H1 (cell line): ENCODE data around the gene MRPL27. TPM values are rescaled to one million over a fixed set of nuclear protein-coding genes. Genes with fewer than 3 reads are reported as not detected.

Experiments used
- CTCF ChIA-PET: fragments of 300-600 bp; sonication (Branson Sonifier 250); formaldehyde crosslinking; loops from one replicate; lab custom pipeline; 2021; ENCODE audit not compliant: partially characterized antibody; lab: Charles Lee
- POLR2A ChIA-PET: fragments of 300-600 bp; sonication (Branson Sonifier 250); formaldehyde crosslinking; loops from one replicate; lab custom pipeline; 2021; ENCODE audit warnings: inconsistent platforms; ENCODE audit not compliant: partially characterized antibody; lab: Charles Lee
- DNase-seq, 2 experiments: peaks; one replicate each; pipeline versions ENCODE4 v3.0.0 to v3.0.0-alpha.2; 2010 to 2022; ENCODE audit warnings: low spot score in 2 of 2, low read depth in 1 of 2, mixed read lengths in 1 of 2
- FAIRE-seq: peaks from 2 replicates; lab custom pipeline; 2011; peaks lifted over from hg19 to GRCh38; lab: Jason Lieb, UNC
- H2AFZ ChIP-seq: 2 replicates; pipeline ENCODE4 v1.8.1; 2012; ENCODE audit warnings: low read length, inconsistent platforms
- H2AK5ac ChIP-seq: 2 replicates; pipeline ENCODE4 v1.6.1; 2013; ENCODE audit warnings: low read depth, low read length
- H2BK120ac ChIP-seq: replicated peaks from 2 replicates; pipeline ENCODE3; 2013; ENCODE audit warnings: low read depth, low read length, inconsistent platforms
- H2BK12ac ChIP-seq: 2 replicates; pipeline ENCODE4 v1.6.1; 2013; ENCODE audit warnings: low read depth, low read length
- H2BK15ac ChIP-seq: 2 replicates; pipeline ENCODE4 v1.6.1; 2013; ENCODE audit warnings: low read length
- H2BK20ac ChIP-seq: 2 replicates; pipeline ENCODE4 v1.6.1; 2013; ENCODE audit warnings: low read length
- H2BK5ac ChIP-seq: 2 replicates; pipeline ENCODE4 v1.6.1; 2013; ENCODE audit warnings: low read depth, low read length
- H3K14ac ChIP-seq: 2 replicates; pipeline ENCODE4 v1.6.1; 2013; ENCODE audit warnings: inconsistent platforms; ENCODE audit not compliant: insufficient read length
- H3K18ac ChIP-seq: 2 replicates; pipeline ENCODE4 v1.6.1; 2013; ENCODE audit warnings: low read length; ENCODE audit errors: extremely low read depth
- H3K23ac ChIP-seq: 2 replicates; pipeline ENCODE4 v1.6.1; 2013; ENCODE audit warnings: inconsistent platforms; ENCODE audit not compliant: insufficient read length
- H3K23me2 ChIP-seq: 2 replicates; pipeline ENCODE4 v1.6.1; 2013; ENCODE audit warnings: low read depth, low read length
- H3K27ac ChIP-seq: 2 replicates; pipeline ENCODE4 v1.6.1; 2011; ENCODE audit warnings: low read depth, low read length, inconsistent platforms
- H3K27me3 ChIP-seq, 4 experiments: replicated peaks in 1 of 4; 1 replicate in 1 of 4; 2 replicates in 3 of 4; pipeline versions ENCODE4 v1.6.1 to v1.8.1; 2011 to 2013; ENCODE audit warnings: low read length in 3 of 4, mild to moderate bottlenecking in 3 of 4, inconsistent platforms in 2 of 4, mixed read lengths in 2 of 4, moderate library complexity in 1 of 4; ENCODE audit not compliant: control insufficient read depth in 3 of 4, insufficient read depth in 3 of 4; ENCODE audit errors: extremely low read depth in 1 of 4
- H3K36me3 ChIP-seq, 4 experiments: 2 replicates each; pipeline versions ENCODE4 v1.6.1 to v1.8.1; 2011 to 2013; ENCODE audit warnings: mild to moderate bottlenecking in 4 of 4, low read length in 3 of 4, moderate library complexity in 2 of 4, control low read depth in 1 of 4, inconsistent platforms in 1 of 4; ENCODE audit not compliant: insufficient read depth in 4 of 4, control insufficient read depth in 2 of 4
- H3K4ac ChIP-seq: replicated peaks from 2 replicates; pipeline ENCODE3; 2013; ENCODE audit warnings: low read length, low read depth, mixed read lengths, inconsistent platforms; ENCODE audit not compliant: insufficient read length
- H3K4me1 ChIP-seq, 4 experiments: replicated peaks in 1 of 4; 1 replicate in 1 of 4; 2 replicates in 3 of 4; pipeline versions ENCODE4 v1.6.1 to v1.8.1; 2011 to 2013; ENCODE audit warnings: low read length in 3 of 4, inconsistent platforms in 2 of 4, mixed read lengths in 1 of 4; ENCODE audit not compliant: insufficient read depth in 4 of 4, control insufficient read depth in 3 of 4
- H3K4me2 ChIP-seq, 2 experiments: 2 replicates each; pipeline versions ENCODE4 v1.6.1 to v1.8.1; 2011 to 2013; ENCODE audit warnings: low read depth in 2 of 2, low read length in 2 of 2, control low read depth in 1 of 2, inconsistent platforms in 1 of 2, mild to moderate bottlenecking in 1 of 2; ENCODE audit not compliant: insufficient read depth in 1 of 2
- H3K4me3 ChIP-seq, 4 experiments: fragments of 200-600, 300-600 bp in 1 of 4; sonication (generic), shearing (Covaris generic), sonication (Bioruptor Twin) in 1 of 4; 2 replicates each; pipeline versions ENCODE4 v1.5.1 to v1.8.1; 2011 to 2016; ENCODE audit warnings: low read length in 4 of 4, low read depth in 3 of 4, control low read depth in 2 of 4, inconsistent platforms in 2 of 4, mild to moderate bottlenecking in 2 of 4, mixed read lengths in 1 of 4, moderate library complexity in 1 of 4; ENCODE audit not compliant: insufficient read depth in 2 of 4; ENCODE audit errors: extremely low read depth in 1 of 4
- H3K56ac ChIP-seq: replicated peaks from 2 replicates; pipeline ENCODE3; 2013; ENCODE audit warnings: low read depth, mild to moderate bottlenecking, mixed read lengths, low read length, inconsistent platforms; ENCODE audit not compliant: insufficient read length
- H3K79me1 ChIP-seq: 2 replicates; pipeline ENCODE4 v1.6.1; 2013; ENCODE audit warnings: low read depth, low read length, control low read depth
- H3K79me2 ChIP-seq, 2 experiments: 2 replicates each; pipeline versions ENCODE4 v1.6.1 to v1.8.1; 2012 to 2013; ENCODE audit warnings: low read length in 2 of 2, mild to moderate bottlenecking in 2 of 2, inconsistent platforms in 1 of 2; ENCODE audit not compliant: insufficient read depth in 2 of 2, control insufficient read depth in 1 of 2
- H3K9ac ChIP-seq, 4 experiments: replicated peaks in 1 of 4; 1 replicate in 1 of 4; 2 replicates in 3 of 4; pipeline versions ENCODE4 v1.6.1 to v1.8.1; 2011 to 2013; ENCODE audit warnings: low read depth in 3 of 4, low read length in 3 of 4, control low read depth in 2 of 4, mild to moderate bottlenecking in 2 of 4, moderate library complexity in 2 of 4, inconsistent platforms in 1 of 4; ENCODE audit errors: extremely low read depth in 1 of 4
- H3K9me3 ChIP-seq, 2 experiments: 2 replicates each; pipeline versions ENCODE4 v1.6.1 to v1.8.1; 2012 to 2013; ENCODE audit warnings: mild to moderate bottlenecking in 2 of 2, moderate library complexity in 2 of 2, control low read depth in 1 of 2, inconsistent platforms in 1 of 2, low read depth in 1 of 2, low read length in 1 of 2, mixed read lengths in 1 of 2; ENCODE audit not compliant: insufficient read depth in 2 of 2
- H4K20me1 ChIP-seq, 2 experiments: replicated peaks in 1 of 2; 2 replicates each; pipeline versions ENCODE3 to v1.8.1; 2011 to 2013; ENCODE audit warnings: inconsistent platforms in 2 of 2, low read length in 2 of 2, mild to moderate bottlenecking in 1 of 2; ENCODE audit not compliant: insufficient read depth in 2 of 2, control insufficient read depth in 1 of 2
- H4K5ac ChIP-seq: 2 replicates; pipeline ENCODE4 v1.6.1; 2013; ENCODE audit warnings: low read length, low read depth, mixed read lengths, inconsistent platforms; ENCODE audit not compliant: insufficient read length
- H4K8ac ChIP-seq: 2 replicates; pipeline ENCODE4 v1.8.0; 2013; ENCODE audit warnings: mild to moderate bottlenecking, moderate library complexity, low read length, inconsistent platforms; ENCODE audit not compliant: insufficient read depth; ENCODE audit errors: extremely low read depth
- H4K91ac ChIP-seq: replicated peaks from 2 replicates; pipeline ENCODE3; 2013; ENCODE audit warnings: low read length, mixed read lengths, inconsistent platforms; ENCODE audit not compliant: insufficient read length
- BRCA1 ChIP-seq: IDR thresholded peaks from 2 replicates; pipeline ENCODE4 v1.6.1; 2012; ENCODE audit warnings: low read depth, low read length, improper control_type of control experiment
- EGR1 ChIP-seq: IDR thresholded peaks from 2 replicates; pipeline ENCODE4 v1.6.1; 2011; ENCODE audit warnings: low read depth, low read length, borderline replicate concordance
- GABPA ChIP-seq: IDR thresholded peaks from 2 replicates; pipeline ENCODE4 v1.6.1; 2011; ENCODE audit warnings: mild to moderate bottlenecking, low read length, moderate library complexity, borderline replicate concordance; ENCODE audit not compliant: insufficient read depth
- KDM1A ChIP-seq: fragments of 200-600, 300-600 bp; sonication (generic); IDR thresholded peaks from 2 replicates; pipeline ENCODE4 v1.7.1; 2016; ENCODE audit warnings: mild to moderate bottlenecking, low read length, borderline replicate concordance
- POU5F1 ChIP-seq: IDR thresholded peaks from 2 replicates; pipeline ENCODE4 v1.6.1; 2011; ENCODE audit warnings: low read depth, mild to moderate bottlenecking, low read length, moderate library complexity
- RFX5 ChIP-seq: IDR thresholded peaks from 2 replicates; pipeline ENCODE4 v1.6.1; 2011; ENCODE audit warnings: low read depth, low read length, improper control_type of control experiment, borderline replicate concordance
- SIN3A ChIP-seq, 2 experiments: IDR thresholded peaks in 1 of 2; conservative IDR thresholded peaks in 1 of 2; 2 replicates each; pipeline ENCODE4 v1.6.1; 2011 to 2012; ENCODE audit warnings: low read length in 2 of 2, improper control_type of control experiment in 1 of 2, low read depth in 1 of 2, mild to moderate bottlenecking in 1 of 2
- SUZ12 ChIP-seq: fragments of 200-600 bp; sonication (generic); IDR thresholded peaks from 2 replicates; pipeline ENCODE4 v1.6.1; 2012; ENCODE audit warnings: mild to moderate bottlenecking, inconsistent platforms, low read length, moderate library complexity, mixed read lengths
- YY1 ChIP-seq: IDR thresholded peaks from 2 replicates; pipeline ENCODE4 v1.6.1; 2011; ENCODE audit warnings: low read depth, mild to moderate bottlenecking, low read length
- WGBS, 2 experiments: shearing (Covaris generic) in 1 of 2; methylation state at CpG; one replicate each; pipeline versions ENCODE4 v1.1.6 to v1.1.7; 2013 to 2015; ENCODE audit warnings: low lambda C conversion rate in 2 of 2, mixed read lengths in 2 of 2, inconsistent platforms in 1 of 2, low coverage in 1 of 2, missing lambda C conversion rate in 1 of 2; ENCODE audit not compliant: insufficient replicate concordance in 2 of 2, insufficient coverage in 1 of 2, insufficient read length in 1 of 2; ENCODE audit errors: extremely low coverage in 1 of 2, missing lambda C conversion rate in 1 of 2; 5-methylcytosine and 5-hydroxymethylcytosine counted together
- polyA plus RNA-seq, 7 experiments: library from polyadenylated mRNA; depleted of rRNA in 3 of 7; stranded (reverse) in 5 of 7; unstranded in 2 of 7; fragments of >200 nt in 5 of 7; fragments of 200-250 nt in 2 of 7; gene quantifications; 1 replicate in 5 of 7; 2 replicates in 1 of 7; 4 replicates in 1 of 7; pipeline versions ENCODE4 v1.2.1 to v1.2.3, GENCODE V29; 2011 to 2013; ENCODE audit warnings: missing spikeins in 2 of 7, mixed read lengths in 2 of 7
- total RNA-seq: library from RNA; stranded (reverse); fragmentation: NEBNext Ultra II Directional; extraction: Animal tissue kit (Norgen Biotek cat#: 25700); gene quantifications from 2 replicates; pipeline ENCODE4 v1.2.1, GENCODE V29; 2021
- TF ChIP-seq, protein P1 (sequence below), 3 experiments: IDR thresholded peaks; 1 replicate in 2 of 3; 2 replicates in 1 of 3; pipeline versions ENCODE4 v1.5.1 to v1.6.1; 2011; ENCODE audit warnings: low read length in 3 of 3, mild to moderate bottlenecking in 3 of 3, inconsistent platforms in 2 of 3, low read depth in 1 of 3, moderate library complexity in 1 of 3; ENCODE audit not compliant: insufficient read depth in 1 of 3; ENCODE audit errors: control extremely low read depth in 1 of 3

The MRPL27 gene
- total and polyA plus RNA-seq, 2 of the 8 experiments (the other 6 are each of a cell fraction or from before 2014, with no cell fraction given): 75.6 to 135 TPM

DNA sequence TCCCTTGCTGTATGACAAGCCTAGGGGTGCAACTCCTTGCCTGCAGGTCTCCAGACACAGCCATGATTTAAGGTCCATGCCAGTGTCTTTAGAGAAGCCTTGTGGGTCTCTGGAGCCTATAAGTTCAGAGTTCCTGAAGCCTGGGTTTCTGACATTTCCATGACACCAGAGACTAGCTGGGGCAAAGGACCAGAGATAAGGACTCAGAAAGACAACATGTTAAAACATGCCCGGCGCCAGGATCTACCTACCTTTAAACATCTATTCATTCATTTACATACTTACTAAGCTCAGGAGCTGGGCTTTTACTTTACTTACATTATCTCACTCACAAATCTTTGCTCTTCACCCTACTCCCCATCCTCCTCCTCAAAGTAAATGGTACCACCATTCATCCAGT, 1.5 kb downstream of the MRPL27 start:
- Histone ChIP-seq H2BK12ac (no peak overlapping the region), H3K79me2 (peaks cover 0 to 17% of the 10 kb centered on the region in 2 experiments; a peak in 2 of 4 replicates), H3K18ac (no peak overlapping the region), H4K5ac (no peak overlapping the region), H4K20me1 (peaks cover 4% of the 10 kb centered on the region in 2 experiments), H2AK5ac (no peak overlapping the region), H3K4me2 (peak overlapping the region; percentile 61 to 79; a peak in 3 of 4 replicates), H3K23ac (no peak overlapping the region), H3K14ac (no peak overlapping the region), H3K4ac (no peak overlapping the region), H3K23me2 (peaks cover 4% of the 10 kb centered on the region; the same call in 1 of the 2 replicates), H3K56ac (no peak overlapping the region), H3K36me3 (peaks cover 12 to 38% (median 24%) of the 10 kb centered on the region in 4 experiments; a peak in 7 of 8 replicates), H4K91ac (no peak overlapping the region), H3K4me1 (peaks cover 0 to 9% (median under 1%) of the 10 kb centered on the region in 4 experiments; a peak in 2 of 7 replicates), H3K9ac (no peak overlapping the region), H3K9me3 (no peaks in the 10 kb centered on the region), H4K8ac (no peak overlapping the region), H3K27ac (no peak overlapping the region), H3K79me1 (no peaks in the 10 kb centered on the region; the same call in 1 of the 2 replicates), H2BK20ac (no peak overlapping the region), H3K27me3 (no peaks in the 10 kb centered on the region), H2BK15ac (no peak overlapping the region), H2BK120ac (no peak overlapping the region), H2AFZ (no peak overlapping the region), H3K4me3 (peak overlapping the region in 1 of 4 experiments; percentile 86; a peak in 1 of 8 replicates), H2BK5ac (no peak overlapping the region)
- POLR2A ChIA-PET: interaction anchor here (3.4 to 27.4 kb wide), 3 partner anchors 4 to 14 kb away, joined by 10 to 313 read pairs (median 313); partner anchors contain the start of genes EME1, LRRC59 and MRPL27
- DNase-seq: no peak
- TF ChIP-seq SIN3A (conservative IDR thresholded peaks at IDR 0.05 in 1 of 2, IDR thresholded peaks at IDR 0.05 in 1 of 2; ENCODE audit: low read depth in 1 of 2, low read length in 2 of 2) (no peak), SUZ12 (no peak), BRCA1 (no peak), RFX5 (no peak), EGR1 (no peak), GABPA (no peak), YY1 (no peak), KDM1A (no peak), POU5F1 (no peak)
- TF ChIP-seq, protein P1, sequence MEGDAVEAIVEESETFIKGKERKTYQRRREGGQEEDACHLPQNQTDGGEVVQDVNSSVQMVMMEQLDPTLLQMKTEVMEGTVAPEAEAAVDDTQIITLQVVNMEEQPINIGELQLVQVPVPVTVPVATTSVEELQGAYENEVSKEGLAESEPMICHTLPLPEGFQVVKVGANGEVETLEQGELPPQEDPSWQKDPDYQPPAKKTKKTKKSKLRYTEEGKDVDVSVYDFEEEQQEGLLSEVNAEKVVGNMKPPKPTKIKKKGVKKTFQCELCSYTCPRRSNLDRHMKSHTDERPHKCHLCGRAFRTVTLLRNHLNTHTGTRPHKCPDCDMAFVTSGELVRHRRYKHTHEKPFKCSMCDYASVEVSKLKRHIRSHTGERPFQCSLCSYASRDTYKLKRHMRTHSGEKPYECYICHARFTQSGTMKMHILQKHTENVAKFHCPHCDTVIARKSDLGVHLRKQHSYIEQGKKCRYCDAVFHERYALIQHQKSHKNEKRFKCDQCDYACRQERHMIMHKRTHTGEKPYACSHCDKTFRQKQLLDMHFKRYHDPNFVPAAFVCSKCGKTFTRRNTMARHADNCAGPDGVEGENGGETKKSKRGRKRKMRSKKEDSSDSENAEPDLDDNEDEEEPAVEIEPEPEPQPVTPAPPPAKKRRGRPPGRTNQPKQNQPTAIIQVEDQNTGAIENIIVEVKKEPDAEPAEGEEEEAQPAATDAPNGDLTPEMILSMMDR (IDR thresholded peaks at IDR 0.05; ENCODE audit: control extremely low read depth in 1 of 3, insufficient read depth in 1 of 3, low read depth in 1 of 3, low read length in 3 of 3): no peak
- no peak for FAIRE-seq
- WGBS, 2 experiments: 95% methylated on average over 2 of the region's 2 CpGs; no CpG with 5 or more reads in 1 of the 2 experiments
- CTCF ChIA-PET: interaction anchor here (1.1 to 2.8 kb wide), 2 partner anchors 10 to 25 kb away, joined by 3 to 25 read pairs; partner anchors contain the start of gene LRRC59
